ENCODE data around the gene ETS2. TPM values are rescaled to one million over a fixed set of nuclear protein-coding genes. Genes with fewer than 3 reads are reported as not detected.

ETS2 gene
- total and polyA plus RNA-seq, 2 of the 8 experiments (the other 6 are each of a cell fraction or from before 2014, with no cell fraction given), result 11.0 to 45.1 TPM

DNA sequence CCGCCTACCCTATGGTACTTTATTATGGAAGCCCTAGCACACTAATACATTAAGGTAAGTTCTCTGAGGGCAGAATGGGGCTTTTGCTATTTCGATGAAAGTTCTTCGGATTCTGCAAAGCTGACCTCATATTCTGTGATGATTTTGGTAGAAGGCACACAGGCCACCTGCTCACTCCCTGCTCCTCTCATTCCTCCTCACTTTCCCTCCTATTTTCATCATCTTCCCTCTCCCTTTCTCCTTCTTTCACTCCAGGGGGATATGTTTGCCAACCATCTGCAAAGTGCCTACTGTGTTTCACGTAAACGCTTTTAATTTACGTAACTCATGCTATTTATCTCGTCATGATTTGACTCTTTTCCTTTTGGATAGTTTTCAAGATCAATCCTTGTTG, 45.0 kb upstream of the ETS2 start:
- Histone ChIP-seq H3K27me3 (replicated peaks in 1 of 4; ENCODE audit: control insufficient read depth in 3 of 4, extremely low read depth in 1 of 4, insufficient read depth in 3 of 4, low read length in 3 of 4) (peaks cover 0 to 3% (median under 1%) of the 10 kb centered on the region in 4 experiments; a peak in 3 of 7 replicates), H3K4ac (replicated peaks; ENCODE audit: insufficient read length, low read depth, low read length) (no peak overlapping the region), H3K56ac (replicated peaks; ENCODE audit: insufficient read length, low read depth, low read length) (no peak overlapping the region), H3K27ac (ENCODE audit: low read depth, low read length) (no peak overlapping the region), H3K4me2 (ENCODE audit: insufficient read depth in 1 of 2, low read depth in 2 of 2, low read length in 2 of 2) (no peak overlapping the region), H4K8ac (ENCODE audit: extremely low read depth, insufficient read depth, low read length) (no peak overlapping the region), H3K18ac (ENCODE audit: extremely low read depth, low read length) (no peak overlapping the region), H3K36me3 (ENCODE audit: control insufficient read depth in 2 of 4, insufficient read depth in 4 of 4, low read length in 3 of 4) (no peaks in the 10 kb centered on the region), H2AK5ac (ENCODE audit: low read depth, low read length) (no peak overlapping the region), H3K23me2 (ENCODE audit: low read depth, low read length) (peaks cover 1% of the 10 kb centered on the region; the same call in 1 of the 2 replicates), H3K4me3 (ENCODE audit: extremely low read depth in 1 of 4, insufficient read depth in 2 of 4, low read depth in 3 of 4, low read length in 4 of 4) (no peak overlapping the region), H4K5ac (ENCODE audit: insufficient read length, low read depth, low read length) (no peak overlapping the region), H2BK120ac (replicated peaks; ENCODE audit: low read depth, low read length) (no peak overlapping the region), H3K4me1 (replicated peaks in 1 of 4; ENCODE audit: control insufficient read depth in 3 of 4, insufficient read depth in 4 of 4, low read length in 3 of 4) (no peaks in the 10 kb centered on the region), H3K79me2 (ENCODE audit: control insufficient read depth in 1 of 2, insufficient read depth in 2 of 2, low read length in 2 of 2) (no peaks in the 10 kb centered on the region), H4K20me1 (replicated peaks in 1 of 2; ENCODE audit: control insufficient read depth in 1 of 2, insufficient read depth in 2 of 2, low read length in 2 of 2) (no peaks in the 10 kb centered on the region), H3K9me3 (ENCODE audit: insufficient read depth in 2 of 2, low read depth in 1 of 2, low read length in 1 of 2) (no peaks in the 10 kb centered on the region), H2BK15ac (ENCODE audit: low read length) (no peak overlapping the region), H2BK20ac (ENCODE audit: low read length) (no peak overlapping the region), H3K79me1 (ENCODE audit: low read depth, low read length) (no peaks in the 10 kb centered on the region), H4K91ac (replicated peaks; ENCODE audit: insufficient read length, low read length) (no peak overlapping the region), H3K14ac (ENCODE audit: insufficient read length) (no peak overlapping the region), H3K23ac (ENCODE audit: insufficient read length) (no peak overlapping the region), H3K9ac (replicated peaks in 1 of 4; ENCODE audit: extremely low read depth in 1 of 4, low read depth in 3 of 4, low read length in 3 of 4) (no peak overlapping the region), H2BK12ac (ENCODE audit: low read depth, low read length) (no peak overlapping the region), H2BK5ac (ENCODE audit: low read depth, low read length) (no peak overlapping the region), H2AFZ (ENCODE audit: low read length) (no peak overlapping the region)
- POLR2A ChIA-PET (ENCODE audit: partially characterized antibody), result no interaction called here
- DNase-seq (ENCODE audit: low read depth in 1 of 2, low spot score in 2 of 2) (no peak), FAIRE-seq (no peak)
- 78% methylated on average over 7 of the region's 7 CpGs; no CpG with 5 or more reads in 1 of the 2 experiments for WGBS, 2 experiments (ENCODE audit: extremely low coverage in 1 of 2, insufficient coverage in 1 of 2, insufficient read length in 1 of 2, insufficient replicate concordance in 2 of 2, low coverage in 1 of 2, low lambda C conversion rate in 2 of 2, missing lambda C conversion rate in 1 of 2)
- TF ChIP-seq E2F6 (IDR thresholded peaks at IDR 0.05) (peak; percentile 68), SIX5 (IDR thresholded peaks at IDR 0.05; ENCODE audit: low read depth, low read length) (no peak), SIRT6 (IDR thresholded peaks at IDR 0.05; ENCODE audit: low read length) (no peak)
- CTCF ChIA-PET (ENCODE audit: partially characterized antibody), result interaction anchor here (1.0 kb wide), 1 partner anchor 377 kb away, joined by 3 read pairs; no protein-coding TSS in a partner anchor
